Adrenal gland (tissue), 12 donors: Measurements from ENCODE around the gene SPATA33. TPM values are rescaled to one million over a fixed set of nuclear protein-coding genes. Genes with fewer than 3 reads are reported as not detected.
"Not testable (repeated sequence)": the region's sequence is repeated elsewhere in the genome, so short reads cannot be mapped to it uniquely, and the experiment has no call there.

Experiments
- DNase-seq, 7 donors: peaks; one replicate each; pipeline ENCODE4 v3.0.0-alpha.2; 2019 to 2020
- H3K27ac ChIP-seq, 5 donors: fragments of 200-600 bp; sonication (generic) in 4 of 5; 1 replicate in 3 of 5; 2 replicates in 2 of 5; pipeline versions ENCODE4 v1.5.1 to v1.8.0; 2016 to 2020; ENCODE audit warnings: mild to moderate bottlenecking in 1 of 5
- H3K27me3 ChIP-seq: fragments of 200-600 bp; 2 replicates; pipeline ENCODE4 v1.8.0; 2021
- H3K36me3 ChIP-seq, 2 donors: fragments of 200-600 bp; replicated peaks in 1 of 2; 1 replicate in 1 of 2; 2 replicates in 1 of 2; pipeline versions ENCODE4 v1.5.1 to v1.8.0; 2018 to 2022
- H3K4me1 ChIP-seq, 2 donors: fragments of 200-600 bp; replicated peaks in 1 of 2; 1 replicate in 1 of 2; 2 replicates in 1 of 2; pipeline versions ENCODE4 v1.5.1 to v1.8.0; 2018 to 2021
- H3K4me3 ChIP-seq, 4 donors: fragments of 200-600 bp; sonication (generic) in 3 of 4; one replicate each; pipeline ENCODE4 v1.5.1; 2016 to 2018
- H3K9me3 ChIP-seq, 3 donors: fragments of 200-600 bp; sonication (generic) in 1 of 3; replicated peaks in 1 of 3; 1 replicate in 2 of 3; 2 replicates in 1 of 3; pipeline versions ENCODE4 v1.5.1 to v1.8.0; 2016 to 2021
- CTCF ChIP-seq, 6 experiments: fragments of 450-650 bp in 4 of 6; fragments of 200-600 bp in 2 of 6; sonication (generic) in 1 of 6; IDR thresholded peaks; 1 replicate in 5 of 6; 2 replicates in 1 of 6; pipeline versions ENCODE4 v1.5.1 to v1.8.0; 2016 to 2021; ENCODE audit warnings: antibody characterized with exemption in 6 of 6, mild to moderate bottlenecking in 2 of 6, moderate library complexity in 1 of 6
- POLR2A ChIP-seq, 2 donors: fragments of 450-650 bp; IDR thresholded peaks; one replicate each; pipeline ENCODE4 v1.6.1; 2017; ENCODE audit warnings: antibody characterized with exemption in 2 of 2, mild to moderate bottlenecking in 2 of 2, moderate library complexity in 1 of 2
- WGBS, 4 donors: extraction: QIAGEN DNeasy Blood & Tissue Kit in 2 of 4; methylation state at CpG; one replicate each; pipeline versions ENCODE4 v1.1.5 to v1.1.7; 2013 to 2017; 5-methylcytosine and 5-hydroxymethylcytosine counted together
- intact Hi-C, 2 donors: fragments of 100-400 bp; cut with DNase I; formaldehyde crosslinking; loops; one replicate each; pipeline versions ENCODE4 v1.14.1 to v1.15.0; 2022 to 2023
- polyA plus RNA-seq, 3 donors: library from polyadenylated mRNA; stranded (reverse); fragments of 200-250 nt in 2 of 3; fragments of 350-450 nt in 1 of 3; fragmentation: Illumina TruSeq in 1 of 3; extraction: RNeasy Lipid Tissue Mini Kit (QIAGEN cat#74804) in 1 of 3; gene quantifications; one replicate each; pipeline ENCODE4 v1.2.3, GENCODE V29; 2013 to 2014
- total RNA-seq, 9 donors: library from RNA; depleted of rRNA in 4 of 9; stranded (reverse); fragments of >200 nt in 4 of 9; fragments of 120-200 nt in 1 of 9; fragmentation: NEBNext Ultra II Directional in 1 of 9; extraction: Animal tissue kit (Norgen Biotek cat#: 25700) in 1 of 9; gene quantifications; one replicate each; pipeline versions ENCODE4 v1.1.0 to v1.2.4, GENCODE V29; 2013 to 2023
- donor health status: healthy with polysubstance abuse.
- donor health status: Bipolar disorder and iron deficiency.
- donor health status: DM: yes; HTN: yes; CAD: no.
- donor health status: DM: no; HTN: no; CAD: no.
- donor health status: DM: no; HTN: no; CAD: no.
- donor health status: DM: yes; HTN: yes; CAD: no.

The SPATA33 gene
- total and polyA plus RNA-seq, 12 donors, result 1.9 to 13.5 (median 4.8) TPM

DNA sequence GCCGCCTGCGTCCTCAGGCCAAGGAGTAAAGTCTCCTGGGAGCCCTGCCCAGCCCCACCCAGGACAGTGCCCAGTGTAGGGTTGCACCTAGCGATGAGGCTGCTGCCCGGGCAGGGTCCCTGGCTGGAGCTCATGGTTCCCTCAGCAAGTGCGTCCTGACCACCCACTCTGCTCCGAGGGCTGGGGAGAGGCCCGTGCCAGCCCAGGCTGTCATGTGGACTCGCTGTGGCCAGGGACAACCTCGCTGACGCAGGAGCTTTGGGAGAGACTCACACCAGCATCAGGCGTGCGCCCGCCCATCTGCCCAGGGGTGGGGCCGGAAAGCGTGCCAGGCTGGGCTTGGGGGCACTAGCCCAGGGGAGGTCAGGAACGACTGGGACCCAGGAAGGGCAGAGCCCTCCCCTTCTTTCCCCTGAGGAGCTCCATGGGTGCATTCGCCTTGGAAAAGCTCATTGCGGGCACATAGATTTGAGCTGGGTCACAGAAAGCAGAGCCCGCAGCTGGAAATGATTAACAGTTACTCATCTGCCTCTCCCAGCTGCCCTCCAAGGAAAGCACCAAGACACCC is 24.5 kb upstream of the SPATA33 start:
- intact Hi-C loops, result no loop called here
- TF ChIP-seq POLR2A (IDR thresholded peaks at IDR 0.05) (no peak), CTCF (IDR thresholded peaks at IDR 0.05) (no peak)
- H3K27ac ChIP-seq, result no peak overlapping the region
- H3K36me3 ChIP-seq, result no peaks in the 10 kb centered on the region
- no peak overlapping the region for H3K4me3 ChIP-seq
- DNase-seq, result no peak
- WGBS, 4 donors, result 61 to 85% (median 70%) methylated on average over 12 to 19 of the region's 19 CpGs
- no peaks in the 10 kb centered on the region for H3K4me1 ChIP-seq
- no peaks in the 10 kb centered on the region for H3K9me3 ChIP-seq
- H3K27me3 ChIP-seq, result peaks cover 9% of the 10 kb centered on the region

- H3K9me3 ChIP-seq, H3K27ac ChIP-seq, H3K36me3 ChIP-seq, H3K27me3 ChIP-seq, H3K4me1 ChIP-seq, H3K4me3 ChIP-seq, DNase-seq, intact Hi-C loops: not testable (repeated sequence)
- 53 to 81% (median 60%) methylated on average over 2 of the region's 2 CpGs for WGBS, 4 donors
Observed at GRCh38 chr16:89634463-89635385, 22.9 kb upstream of the SPATA33 start.

DNA sequence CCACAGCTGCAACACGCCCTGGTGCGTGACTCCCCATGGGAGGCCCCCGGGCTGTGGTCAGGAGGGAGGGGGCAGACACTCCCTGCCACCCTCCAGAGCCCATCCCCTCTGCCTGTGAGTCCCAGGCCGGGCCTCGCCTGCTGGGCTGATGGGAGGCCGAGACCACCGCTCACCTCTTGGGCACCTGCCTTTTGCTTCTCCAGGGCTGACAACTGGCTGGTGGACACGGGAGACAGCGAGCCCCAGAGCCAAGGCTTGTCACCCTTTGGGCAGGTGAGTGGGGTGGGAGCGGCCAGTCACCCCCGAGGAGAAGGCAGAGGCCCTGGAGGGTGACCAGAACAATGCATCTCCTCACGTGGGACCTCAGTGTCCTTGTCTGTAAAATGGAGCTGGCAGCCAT is 21.0 kb upstream of the SPATA33 start:
- Histone ChIP-seq H3K27me3 (peaks cover 9% of the 10 kb centered on the region), H3K27ac (no peak overlapping the region), H3K36me3 (no peaks in the 10 kb centered on the region), H3K4me1 (peaks cover 0 to 9% of the 10 kb centered on the region in 2 donors), H3K9me3 (no peaks in the 10 kb centered on the region), H3K4me3 (no peak overlapping the region)
- intact Hi-C loops, result no loop called here
- TF ChIP-seq POLR2A (IDR thresholded peaks at IDR 0.05), result no peak
- TF ChIP-seq CTCF (IDR thresholded peaks at IDR 0.05), result no peak
- WGBS, 4 donors, result 71 to 92% (median 84%) methylated on average over 4 to 12 of the region's 12 CpGs
- DNase-seq, result no peak

DNA sequence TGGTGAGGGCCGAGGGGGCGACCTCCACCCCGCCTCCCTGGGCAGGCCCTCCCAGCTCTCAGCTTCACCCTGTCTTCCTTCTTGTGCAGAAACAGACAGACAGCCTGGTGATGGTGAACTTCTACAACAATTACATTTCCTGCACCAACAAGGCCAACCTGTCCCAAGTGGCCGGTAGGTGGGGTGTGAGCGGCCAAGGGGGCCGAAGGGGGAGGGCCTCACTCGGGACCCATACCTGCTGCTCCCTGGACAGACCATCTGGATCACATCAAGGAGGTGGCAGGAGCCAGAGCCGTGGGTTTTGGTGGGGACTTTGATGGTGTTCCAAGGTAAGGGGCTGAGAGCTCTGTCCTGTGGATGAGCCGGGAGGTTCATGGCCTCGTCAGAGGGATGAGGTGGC is 20.3 kb upstream of the SPATA33 start:
- Histone ChIP-seq H3K4me1 (peaks cover 0 to 9% of the 10 kb centered on the region in 2 donors), H3K27ac (no peak overlapping the region), H3K9me3 (no peaks in the 10 kb centered on the region), H3K36me3 (no peaks in the 10 kb centered on the region), H3K27me3 (peaks cover 9% of the 10 kb centered on the region), H3K4me3 (no peak overlapping the region)
- no peak for DNase-seq
- intact Hi-C loops, result no loop called here
- 69 to 83% (median 74%) methylated on average over 4 to 10 of the region's 10 CpGs for WGBS, 4 donors
- TF ChIP-seq POLR2A (IDR thresholded peaks at IDR 0.05) (no peak), CTCF (IDR thresholded peaks at IDR 0.05) (no peak)
